Hindlimb muscle (tissue), 1 donor: ENCODE data around the gene TCOF1. TPM values are rescaled to one million over a fixed set of nuclear protein-coding genes. Genes with fewer than 3 reads are reported as not detected.
A peak's percentile ranks its signal among the peaks of the same experiment; 100 is the strongest.

Experiments used
- DNase-seq: peaks from one replicate; pipeline ENCODE4 v3.0.0-alpha.2; 2013
- polyA plus RNA-seq: library from polyadenylated mRNA; unstranded; fragments of 120-200 nt; gene quantifications from one replicate; pipeline ENCODE4 v1.2.1, GENCODE V29; 2013; ENCODE audit not compliant: insufficient read length

The TCOF1 gene, protein sequence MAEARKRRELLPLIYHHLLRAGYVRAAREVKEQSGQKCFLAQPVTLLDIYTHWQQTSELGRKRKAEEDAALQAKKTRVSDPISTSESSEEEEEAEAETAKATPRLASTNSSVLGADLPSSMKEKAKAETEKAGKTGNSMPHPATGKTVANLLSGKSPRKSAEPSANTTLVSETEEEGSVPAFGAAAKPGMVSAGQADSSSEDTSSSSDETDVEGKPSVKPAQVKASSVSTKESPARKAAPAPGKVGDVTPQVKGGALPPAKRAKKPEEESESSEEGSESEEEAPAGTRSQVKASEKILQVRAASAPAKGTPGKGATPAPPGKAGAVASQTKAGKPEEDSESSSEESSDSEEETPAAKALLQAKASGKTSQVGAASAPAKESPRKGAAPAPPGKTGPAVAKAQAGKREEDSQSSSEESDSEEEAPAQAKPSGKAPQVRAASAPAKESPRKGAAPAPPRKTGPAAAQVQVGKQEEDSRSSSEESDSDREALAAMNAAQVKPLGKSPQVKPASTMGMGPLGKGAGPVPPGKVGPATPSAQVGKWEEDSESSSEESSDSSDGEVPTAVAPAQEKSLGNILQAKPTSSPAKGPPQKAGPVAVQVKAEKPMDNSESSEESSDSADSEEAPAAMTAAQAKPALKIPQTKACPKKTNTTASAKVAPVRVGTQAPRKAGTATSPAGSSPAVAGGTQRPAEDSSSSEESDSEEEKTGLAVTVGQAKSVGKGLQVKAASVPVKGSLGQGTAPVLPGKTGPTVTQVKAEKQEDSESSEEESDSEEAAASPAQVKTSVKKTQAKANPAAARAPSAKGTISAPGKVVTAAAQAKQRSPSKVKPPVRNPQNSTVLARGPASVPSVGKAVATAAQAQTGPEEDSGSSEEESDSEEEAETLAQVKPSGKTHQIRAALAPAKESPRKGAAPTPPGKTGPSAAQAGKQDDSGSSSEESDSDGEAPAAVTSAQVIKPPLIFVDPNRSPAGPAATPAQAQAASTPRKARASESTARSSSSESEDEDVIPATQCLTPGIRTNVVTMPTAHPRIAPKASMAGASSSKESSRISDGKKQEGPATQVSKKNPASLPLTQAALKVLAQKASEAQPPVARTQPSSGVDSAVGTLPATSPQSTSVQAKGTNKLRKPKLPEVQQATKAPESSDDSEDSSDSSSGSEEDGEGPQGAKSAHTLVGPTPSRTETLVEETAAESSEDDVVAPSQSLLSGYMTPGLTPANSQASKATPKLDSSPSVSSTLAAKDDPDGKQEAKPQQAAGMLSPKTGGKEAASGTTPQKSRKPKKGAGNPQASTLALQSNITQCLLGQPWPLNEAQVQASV (N-terminal part only)
- 23.5 TPM for polyA plus RNA-seq

DNA sequence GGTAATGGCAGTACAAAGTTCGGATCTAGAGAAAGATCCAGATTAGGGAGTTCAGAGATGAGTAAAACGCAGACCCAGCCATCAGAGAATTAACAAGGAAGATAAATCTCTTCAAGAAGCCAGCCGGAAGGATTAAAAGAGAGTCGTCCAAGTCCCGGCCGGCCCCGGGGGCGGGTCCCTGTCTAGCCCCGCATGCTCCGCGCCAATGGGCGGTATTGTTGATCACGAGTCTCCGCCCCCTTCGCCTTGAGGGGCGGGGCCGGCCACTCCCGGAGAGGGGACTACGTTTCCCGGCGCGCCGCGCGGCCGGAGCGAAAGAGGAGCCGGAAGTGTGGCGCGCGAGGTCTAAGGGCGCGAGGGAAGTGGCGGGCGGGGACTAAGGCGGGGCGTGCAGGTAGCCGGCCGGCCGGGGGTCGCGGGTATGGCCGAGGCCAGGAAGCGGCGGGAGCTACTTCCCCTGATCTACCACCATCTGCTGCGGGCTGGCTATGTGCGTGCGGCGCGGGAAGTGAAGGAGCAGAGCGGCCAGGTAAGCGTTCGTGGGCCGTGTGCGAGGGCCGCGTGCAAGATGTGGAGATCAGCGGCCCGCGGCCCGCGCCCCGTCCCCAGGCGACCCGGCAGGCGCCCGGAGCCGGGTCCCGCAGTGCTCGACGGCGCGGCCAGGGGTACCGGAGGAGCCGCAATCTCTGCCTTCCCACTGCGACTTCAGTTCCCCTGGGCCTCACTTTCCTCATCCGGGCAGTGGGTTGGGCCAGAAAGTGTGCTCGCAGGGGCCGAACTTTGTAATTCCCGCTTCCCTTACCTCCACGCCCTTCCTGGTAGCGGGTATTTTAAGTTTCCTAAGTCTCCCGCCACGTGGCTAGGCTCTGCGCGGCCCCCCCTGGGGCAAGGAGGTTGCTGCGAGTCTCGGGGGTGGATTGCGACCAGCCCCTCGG is at the start of gene TCOF1:
TCOF1 (plus strand) TSS at position 372 of the 935 bp plus-strand sequence; CDS start at position 422, 50 bp downstream.
- DNase-seq, result peak; percentile 98

DNA sequence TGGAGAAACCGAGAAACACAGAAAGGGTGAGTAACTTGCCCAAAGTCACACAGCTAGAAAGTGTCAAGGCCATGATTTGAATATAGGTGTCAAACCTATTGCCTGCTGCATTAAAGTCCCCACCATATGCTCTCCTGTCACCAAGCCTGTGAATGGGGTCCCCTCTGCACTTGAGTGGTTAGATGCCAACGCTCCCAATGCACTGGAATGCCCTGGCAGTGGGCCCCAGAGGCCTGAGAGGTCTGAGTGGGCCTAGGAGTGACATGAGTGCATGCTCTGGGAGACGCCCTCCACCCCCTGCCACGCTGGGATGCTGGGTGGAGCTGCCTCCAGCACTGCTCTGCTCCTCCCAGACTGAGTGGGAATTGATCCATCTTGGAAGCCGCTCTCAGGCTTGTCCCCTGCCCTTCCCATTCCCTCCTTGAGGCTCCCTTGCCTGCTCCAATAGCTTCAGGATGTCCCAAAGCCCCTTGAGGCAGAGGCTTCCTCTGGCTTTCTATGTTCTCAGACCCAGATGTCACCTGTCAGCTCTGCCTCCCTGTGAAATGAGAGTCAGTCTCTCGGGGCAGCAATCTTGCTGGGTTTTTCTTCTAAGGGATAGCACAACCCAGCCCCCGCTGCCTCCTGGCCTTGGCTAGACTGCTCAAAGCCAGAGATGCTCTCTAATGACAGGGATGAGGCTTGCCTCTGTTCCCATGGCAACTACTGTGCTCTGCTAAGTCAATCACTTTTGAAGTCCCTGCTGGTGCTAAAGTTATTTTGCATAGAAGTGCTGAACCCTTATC is 48.2 kb upstream of the TCOF1 start:
- peak; percentile 69 for DNase-seq

DNA sequence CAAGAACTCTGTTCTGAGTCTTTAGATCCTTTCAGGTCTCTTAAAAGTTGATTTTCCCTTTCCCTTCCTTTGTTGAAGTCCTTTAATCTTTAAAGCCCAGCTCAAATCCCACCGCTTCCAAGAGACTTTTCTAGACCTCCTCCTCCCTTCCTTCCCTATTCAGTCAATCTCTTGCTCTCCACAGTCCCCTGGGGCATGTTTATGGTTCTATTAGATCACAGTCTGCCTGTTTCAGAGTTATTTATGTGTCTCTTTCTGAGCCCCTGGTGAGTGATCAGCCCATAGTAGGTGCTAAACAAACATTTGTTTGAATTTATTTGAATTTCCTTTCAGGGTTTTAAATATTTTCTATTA is 47.6 kb upstream of the TCOF1 start:
- no peak for DNase-seq

DNA sequence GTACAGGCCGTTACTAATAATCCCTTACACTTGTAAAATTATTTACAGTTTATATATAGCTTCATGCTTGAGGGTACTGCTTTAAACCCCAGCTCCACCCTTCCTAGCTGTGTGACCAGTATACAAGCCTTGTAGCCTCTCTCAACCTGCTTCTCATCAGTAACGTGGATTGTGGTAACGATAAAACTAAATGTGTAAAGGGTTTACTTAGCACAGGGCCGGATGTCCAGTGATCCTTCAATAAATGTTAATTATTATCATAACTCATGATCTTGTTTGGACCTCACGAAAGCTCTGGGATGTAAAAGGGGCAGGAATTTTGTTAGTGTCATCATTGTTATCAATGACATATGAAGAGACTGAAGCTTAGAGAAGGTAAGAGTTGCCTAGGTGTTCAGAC is 47.3 kb upstream of the TCOF1 start:
- DNase-seq, result no peak

DNA sequence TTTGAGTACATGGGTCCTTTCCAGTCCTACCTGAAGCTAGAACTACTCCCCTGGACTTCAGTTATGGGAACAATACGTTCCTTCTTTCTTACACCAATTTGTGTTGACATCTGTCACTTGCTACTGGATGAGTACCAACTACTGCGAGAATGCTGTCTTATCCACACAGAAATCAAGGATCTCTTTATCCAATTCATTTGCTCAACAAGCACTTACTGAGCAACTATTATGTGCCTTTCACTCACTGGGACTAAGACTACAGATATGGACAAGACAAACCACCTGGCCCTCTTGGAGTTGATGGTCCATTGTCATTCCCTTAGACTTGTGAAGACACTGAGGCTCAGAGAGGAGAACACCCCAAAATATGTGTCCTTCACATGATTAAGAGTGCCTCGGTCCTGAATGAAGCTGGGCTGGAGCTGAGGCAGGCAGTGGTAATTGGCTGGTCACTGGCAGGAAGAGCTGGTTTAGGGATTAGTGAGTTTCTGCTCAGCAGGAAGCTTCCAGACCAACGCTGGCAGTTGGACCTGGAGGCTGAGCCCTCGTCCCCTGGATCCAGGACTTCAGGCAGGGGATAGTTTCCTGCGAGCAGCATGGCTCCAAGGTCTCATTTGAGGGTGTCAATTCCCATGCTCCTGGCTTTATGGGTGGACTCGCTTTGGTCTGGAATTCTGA is 46.3 kb upstream of the TCOF1 start:
- no peak for DNase-seq

DNA sequence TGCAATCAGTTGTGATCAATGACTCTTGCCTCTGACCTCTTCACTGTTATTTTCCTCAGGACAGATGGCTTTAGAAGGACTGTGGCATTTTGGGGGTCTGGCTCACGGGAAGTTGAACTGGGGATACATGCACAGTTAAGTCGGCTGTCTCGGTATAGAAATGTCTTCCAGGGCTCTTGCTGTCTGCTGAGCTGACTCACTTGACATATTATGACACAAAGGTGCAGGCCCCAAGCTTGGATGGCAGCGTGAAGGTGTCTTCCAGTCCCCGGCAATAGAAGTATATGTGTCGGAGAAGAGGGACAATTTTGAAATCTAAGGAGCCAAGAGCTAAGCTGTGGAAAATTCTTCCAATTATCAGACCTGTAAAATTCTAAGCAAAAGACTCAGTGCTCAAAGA is 45.0 kb upstream of the TCOF1 start:
- no peak for DNase-seq

DNA sequence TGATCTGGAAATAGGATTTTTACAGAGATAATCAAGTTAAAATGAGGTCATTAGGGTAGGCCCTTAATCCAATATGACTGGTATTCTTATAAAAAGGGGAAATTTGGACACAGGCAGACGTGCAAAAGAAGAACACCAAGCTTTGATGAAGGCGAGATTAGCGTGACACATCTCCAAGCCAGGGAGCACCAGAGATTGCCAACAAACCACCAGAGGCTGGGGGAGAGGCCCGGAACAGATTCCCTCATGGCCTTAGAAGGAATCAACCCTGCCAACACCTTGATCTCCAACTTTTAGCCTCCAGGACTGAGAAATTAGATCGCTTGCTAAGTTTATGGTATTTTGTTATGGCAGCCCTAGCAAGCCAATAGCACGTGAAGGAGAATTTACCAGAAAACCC is 44.0 kb upstream of the TCOF1 start:
- DNase-seq, result no peak

DNA sequence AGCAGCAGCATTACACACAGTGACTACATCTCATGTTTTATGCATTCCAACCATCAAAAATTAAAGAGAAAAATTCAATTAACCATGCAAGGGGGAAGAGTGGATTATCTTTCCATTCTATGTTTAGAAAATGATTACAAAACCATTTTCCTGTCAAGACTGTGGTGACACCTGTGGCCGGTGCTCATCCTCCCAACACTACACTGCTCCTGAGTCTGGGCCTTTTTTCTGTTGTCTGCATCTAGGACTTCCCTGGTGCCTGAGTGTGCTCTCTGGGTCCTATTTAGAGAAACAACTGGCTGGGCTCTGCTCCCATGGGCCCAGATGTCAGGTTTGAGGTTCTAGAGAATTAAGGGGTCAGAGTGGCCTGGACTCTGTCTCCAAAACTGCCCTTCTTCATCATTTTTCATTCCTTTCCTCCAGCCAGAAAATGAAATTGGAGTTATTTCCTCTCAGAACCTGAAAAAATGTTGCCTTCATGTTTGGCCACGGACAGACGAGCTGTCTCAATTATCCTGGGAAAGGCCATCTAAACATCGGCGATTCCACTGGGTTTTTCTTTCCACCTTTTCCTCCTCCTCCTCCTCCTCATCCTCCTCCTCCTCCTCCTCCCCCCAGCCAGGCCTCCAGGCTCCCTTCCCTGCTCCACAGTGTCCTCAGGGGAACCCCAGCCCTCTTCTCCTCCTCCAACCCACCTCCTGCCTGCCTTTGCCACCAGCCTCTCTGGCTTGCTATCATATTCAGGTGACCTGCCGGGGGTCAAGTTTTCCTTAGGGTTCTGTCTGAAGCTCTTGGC is 43.4 kb upstream of the TCOF1 start:
- no peak for DNase-seq

DNA sequence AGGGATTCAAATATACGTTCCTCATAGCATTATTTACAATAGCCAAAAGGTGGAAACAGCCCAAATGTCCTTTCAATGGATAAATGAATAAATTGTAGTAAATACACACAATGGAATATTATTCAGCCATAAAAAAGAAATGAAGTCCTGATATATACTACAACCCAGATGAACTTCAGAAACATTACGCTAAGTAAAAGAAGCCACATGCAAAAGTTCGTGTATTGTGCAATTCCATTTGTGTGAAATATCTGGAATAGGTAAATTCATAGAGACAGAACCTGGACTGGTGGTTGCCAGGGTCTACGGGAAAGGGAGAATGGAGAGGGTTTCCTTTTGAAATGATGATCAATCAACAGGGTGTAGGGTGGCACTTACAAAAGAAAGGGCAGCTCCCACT is 42.3 kb upstream of the TCOF1 start:
- DNase-seq, result no peak

DNA sequence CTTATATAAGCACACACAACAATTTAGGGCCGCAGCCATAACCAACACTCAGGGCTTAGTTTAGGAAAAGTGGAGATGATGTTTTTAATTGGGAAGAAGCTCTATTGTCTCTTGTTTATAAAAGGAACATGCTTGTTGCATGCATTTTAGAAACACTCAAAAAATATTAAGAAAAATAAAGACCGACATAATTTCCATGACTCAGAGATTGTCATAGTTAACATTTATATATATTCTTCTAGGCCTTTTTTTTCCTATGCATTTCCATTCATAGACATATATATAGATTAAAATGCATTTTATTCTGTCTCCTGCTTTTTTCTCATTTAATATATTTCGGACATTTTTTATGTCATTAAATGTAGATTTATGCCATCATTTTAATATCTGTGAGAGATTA is 41.2 kb upstream of the TCOF1 start:
- DNase-seq, result no peak

DNA sequence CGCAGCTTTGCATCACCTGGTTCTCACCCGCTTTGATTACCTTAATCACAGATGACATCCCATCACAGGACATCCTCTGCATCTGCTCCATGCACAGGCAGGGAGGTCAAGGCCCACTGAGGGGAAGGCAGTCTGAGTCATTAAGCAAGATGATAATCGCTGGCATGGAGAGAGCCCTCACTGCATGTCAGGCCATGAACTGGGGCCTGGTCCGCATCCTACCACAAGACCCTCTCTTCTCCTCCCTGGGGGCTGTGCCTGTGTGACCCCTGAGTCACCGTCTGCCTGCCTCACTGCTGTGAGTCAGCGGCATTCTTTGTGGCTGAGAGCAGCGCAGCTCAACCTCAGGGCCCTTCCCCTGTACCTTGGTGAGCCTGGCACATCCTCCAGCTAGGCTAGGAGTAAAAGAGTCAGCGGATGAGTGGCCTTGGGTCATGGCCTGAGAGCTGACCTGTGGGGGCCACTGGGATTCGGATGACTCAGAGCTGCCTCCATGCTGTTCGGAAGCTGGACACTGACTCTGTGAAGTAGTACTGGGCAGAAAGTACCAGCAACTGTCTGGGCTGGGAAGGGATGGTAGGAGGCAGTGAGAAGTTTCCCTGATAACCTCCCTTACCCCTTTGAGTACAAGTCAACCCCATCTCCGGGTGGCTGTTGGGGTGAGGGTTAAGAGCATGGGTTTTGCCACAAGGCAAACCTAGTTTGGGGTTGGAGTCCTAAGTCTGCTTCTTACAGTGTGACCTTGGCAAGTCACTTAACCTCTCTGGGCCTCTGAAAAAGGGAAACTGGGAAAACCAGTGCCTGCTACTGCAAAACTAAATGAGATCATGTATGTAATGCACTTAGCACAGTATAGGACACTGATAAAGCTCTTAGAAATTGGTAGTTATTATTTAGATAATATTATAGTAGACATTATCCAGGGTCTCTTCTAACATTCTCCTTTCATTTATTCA is 40.2 kb upstream of the TCOF1 start:
- no peak for DNase-seq

DNA sequence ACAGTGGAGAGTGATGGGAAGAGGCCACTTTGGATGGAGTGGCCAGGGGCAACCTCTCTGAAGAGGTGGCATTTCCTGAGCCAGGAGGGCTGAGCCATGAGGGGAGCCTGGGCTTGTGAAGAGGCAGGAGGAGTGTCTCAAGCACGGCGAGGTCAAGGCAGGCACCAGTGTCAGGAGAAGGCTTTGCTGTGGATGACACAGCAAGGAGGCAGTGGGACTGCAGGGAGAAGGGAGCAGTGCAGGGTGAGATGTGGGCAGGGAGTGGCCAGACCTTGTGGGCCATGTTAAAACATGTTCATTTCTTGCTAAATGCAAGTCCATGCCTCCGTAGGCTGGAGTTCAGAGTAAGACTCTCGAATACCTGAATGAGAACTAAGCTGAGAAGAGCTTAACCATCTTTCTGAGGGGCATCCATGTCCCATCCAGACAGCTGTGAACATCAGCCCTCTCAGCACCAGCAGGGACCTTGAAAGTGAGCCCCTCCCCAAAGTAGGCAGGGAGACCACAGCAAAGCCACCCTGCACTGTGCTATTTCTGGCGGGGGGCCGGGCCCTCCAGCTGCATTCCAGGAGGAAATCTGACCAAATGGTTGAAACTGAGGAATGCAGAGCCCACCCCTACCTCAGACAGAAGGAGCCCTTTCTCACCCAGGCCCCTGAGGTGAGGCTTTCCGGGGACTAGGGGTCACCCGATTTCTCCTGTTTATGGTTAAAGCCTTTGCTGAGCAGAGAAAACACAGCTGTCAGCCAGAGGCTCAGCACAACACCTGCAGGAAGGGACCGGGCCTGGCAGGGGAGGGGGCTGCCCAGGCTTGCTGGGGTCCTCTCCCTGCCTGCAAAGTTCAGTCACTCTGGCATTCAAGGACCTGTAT is 38.6 kb upstream of the TCOF1 start:
- DNase-seq, result no peak

DNA sequence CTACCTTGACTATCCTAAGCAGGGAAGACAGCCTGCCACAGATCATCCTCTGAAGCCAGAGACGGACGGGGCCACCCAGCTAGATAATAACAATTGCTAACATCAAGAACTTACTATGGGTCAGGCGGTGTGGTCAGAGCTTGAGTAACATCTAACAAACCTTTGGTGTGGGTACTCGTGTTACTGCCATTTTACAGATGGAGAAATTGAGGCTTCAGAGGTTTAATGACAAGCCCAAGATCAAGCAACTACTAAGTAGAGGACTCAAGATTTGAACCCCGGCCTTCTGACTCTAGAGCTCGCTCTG is 38.1 kb upstream of the TCOF1 start:
- no peak for DNase-seq

DNA sequence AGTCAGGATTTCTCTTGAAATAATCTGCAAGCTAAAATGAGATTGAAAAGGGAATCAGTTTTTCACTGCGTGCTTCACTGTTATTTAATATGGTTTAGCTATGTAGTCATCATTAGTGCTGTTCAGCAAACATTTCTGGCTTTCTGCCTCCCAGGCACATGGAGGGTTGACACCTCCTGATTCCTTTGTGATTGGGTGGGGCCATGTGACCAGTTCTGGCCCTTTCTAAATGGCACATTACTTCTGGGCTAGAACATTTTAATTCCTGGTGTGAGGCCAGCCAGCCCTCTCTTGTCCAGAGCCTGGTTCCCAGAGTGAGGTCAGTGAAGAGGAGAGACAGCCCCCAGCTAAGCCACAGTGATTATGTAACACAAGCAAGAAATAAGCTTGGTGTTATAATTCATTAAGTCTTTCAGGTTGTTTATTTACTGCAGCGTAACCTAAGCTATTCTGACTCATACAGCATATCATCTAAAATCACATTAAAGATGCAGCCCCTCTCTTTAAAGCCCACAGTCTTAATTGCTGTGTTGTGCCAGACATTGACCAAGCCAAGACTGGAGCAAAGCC is 37.4 kb upstream of the TCOF1 start:
- peak; percentile 62 for DNase-seq

DNA sequence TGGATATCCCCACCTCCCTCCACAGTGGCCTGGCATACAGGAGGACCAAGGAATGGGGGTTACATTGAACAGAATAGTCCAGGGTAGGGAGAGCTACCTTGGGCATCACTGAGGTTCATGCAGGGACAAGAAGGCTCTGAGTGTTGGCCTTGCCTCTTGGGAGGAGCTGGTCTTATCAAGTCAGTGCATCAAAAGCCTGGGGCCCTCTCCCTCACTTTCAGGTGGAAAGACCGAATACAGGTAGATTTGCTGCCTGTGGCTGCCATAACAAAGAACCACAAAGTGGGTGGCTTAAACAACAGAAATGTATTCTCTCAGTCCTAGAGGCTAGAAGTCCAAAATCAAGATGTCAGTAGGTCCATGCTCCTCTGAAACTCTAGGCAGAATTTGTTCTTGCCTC is 36.3 kb upstream of the TCOF1 start:
- DNase-seq, result no peak

DNA sequence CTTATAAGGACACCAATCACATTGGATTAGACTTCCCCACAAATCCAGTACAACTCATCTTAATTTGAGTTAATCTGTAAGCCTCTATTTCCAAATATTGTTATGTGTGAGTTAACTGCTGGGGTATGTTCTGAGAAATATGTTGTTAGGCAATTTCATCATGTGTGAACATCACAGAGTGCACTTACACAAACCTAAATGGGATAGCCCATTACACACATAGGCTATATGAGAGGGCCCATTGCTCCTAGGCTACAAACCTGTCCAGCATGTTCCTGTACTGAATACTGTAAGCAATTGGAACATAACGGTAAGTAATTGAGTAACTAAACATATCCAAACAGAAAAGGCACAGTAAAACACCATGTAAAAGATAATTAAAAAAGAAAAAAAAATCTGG is 35.7 kb upstream of the TCOF1 start:
- DNase-seq, result no peak

DNA sequence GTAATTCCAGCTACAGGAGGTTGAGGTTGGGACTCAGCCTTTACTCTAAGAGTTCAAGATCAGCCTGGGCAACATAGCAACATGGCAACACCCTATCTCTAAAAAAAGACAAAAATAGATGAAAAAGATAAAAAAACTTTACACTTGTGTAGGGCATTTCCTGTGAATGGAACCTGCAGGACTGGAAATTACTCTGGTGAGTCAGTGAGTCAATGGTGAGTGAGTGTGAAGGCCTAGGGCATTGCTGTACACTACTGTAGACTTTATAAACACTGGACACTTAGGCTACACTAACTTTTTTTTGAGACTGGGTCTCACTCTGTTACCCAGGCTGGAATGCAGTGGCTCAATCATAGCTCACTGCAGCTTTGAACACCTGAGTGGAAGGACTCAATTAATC is 35.3 kb upstream of the TCOF1 start:
- no peak for DNase-seq
